Astrocyte of the hippocampus (primary cell): Measurements from ENCODE around the gene CANT1.

Source experiments
- DNase-seq: peaks from one replicate; pipeline ENCODE4 v3.0.0; 2011; ENCODE audit warnings: low read depth, low spot score

CANT1 gene

DNA sequence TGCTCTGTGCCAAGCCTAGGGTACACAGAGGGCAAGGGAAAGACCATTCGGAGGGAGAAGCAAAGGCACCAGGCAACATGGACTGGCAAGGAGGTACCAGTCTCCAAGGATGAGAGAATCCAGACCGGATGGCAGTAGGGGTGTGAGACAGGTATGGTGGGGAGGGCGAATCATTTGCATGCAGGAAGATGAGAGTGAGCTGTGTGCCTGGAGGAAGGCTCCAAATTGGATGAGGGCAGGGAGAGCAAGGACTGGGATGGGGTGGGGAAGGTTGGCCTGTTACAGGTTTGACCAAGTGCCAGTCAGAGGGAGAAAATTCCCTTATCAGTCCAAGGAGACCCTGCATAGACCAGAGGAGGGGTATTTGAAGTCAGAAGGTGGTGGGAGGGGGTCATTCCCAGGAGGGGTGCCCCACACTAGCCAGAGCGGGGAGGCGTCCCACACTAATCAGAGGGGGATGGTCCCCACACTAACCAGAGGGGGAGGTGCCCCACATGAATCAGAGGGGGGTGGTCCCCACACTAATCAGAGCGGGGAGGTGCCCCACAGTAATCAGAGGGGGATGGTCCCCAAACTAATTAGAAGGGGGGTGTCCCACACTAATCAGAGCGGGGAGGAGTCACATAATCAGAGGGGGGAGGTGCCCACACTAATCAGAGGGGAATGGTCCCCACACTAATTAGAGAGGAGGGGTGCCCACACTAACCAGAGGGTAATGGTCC, 737 bp downstream of the CANT1 start:
- DNase-seq, result no peak

DNA sequence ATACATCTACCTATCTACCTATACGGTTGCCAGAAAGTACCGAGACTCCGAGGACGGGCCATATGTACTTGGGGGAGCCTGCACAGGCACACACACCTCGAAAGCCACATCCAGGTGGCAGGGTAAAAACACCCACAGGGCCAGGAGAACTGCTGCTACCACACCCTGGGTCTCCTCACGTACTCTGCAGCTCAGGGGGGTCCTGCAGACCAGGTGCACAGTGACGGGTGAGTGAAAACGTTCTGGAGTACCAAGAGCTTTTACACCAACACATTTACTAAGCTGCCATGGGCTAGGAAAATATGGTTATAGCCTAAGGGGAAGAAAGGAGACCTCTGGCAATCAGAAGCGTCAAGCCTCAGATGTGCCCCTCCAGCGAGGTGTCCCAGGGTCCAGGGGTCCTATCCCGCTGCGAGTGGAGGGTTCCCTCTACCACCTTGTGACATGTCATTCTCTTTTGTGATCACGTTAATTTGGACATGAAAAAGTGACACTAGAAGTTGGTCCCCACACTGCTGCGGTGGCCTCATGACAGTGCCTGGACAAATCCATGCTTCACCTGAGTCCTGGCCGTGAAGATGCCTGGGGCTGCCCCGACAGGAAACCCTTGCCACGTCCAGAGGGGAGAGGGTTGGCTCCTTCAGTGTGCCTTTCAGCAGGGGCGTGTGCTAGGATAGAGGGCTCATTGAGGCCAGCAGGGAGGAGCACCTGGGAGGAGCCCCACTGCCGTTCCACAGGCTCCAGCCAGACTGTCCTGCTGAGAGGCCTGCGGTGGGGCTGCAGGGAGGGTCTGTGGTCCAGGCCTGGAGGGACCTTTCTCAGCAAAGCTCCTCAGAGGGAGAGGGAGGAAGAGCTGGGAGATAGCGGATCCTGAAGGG, 1.8 kb downstream of the CANT1 start:
- DNase-seq, result no peak

DNA sequence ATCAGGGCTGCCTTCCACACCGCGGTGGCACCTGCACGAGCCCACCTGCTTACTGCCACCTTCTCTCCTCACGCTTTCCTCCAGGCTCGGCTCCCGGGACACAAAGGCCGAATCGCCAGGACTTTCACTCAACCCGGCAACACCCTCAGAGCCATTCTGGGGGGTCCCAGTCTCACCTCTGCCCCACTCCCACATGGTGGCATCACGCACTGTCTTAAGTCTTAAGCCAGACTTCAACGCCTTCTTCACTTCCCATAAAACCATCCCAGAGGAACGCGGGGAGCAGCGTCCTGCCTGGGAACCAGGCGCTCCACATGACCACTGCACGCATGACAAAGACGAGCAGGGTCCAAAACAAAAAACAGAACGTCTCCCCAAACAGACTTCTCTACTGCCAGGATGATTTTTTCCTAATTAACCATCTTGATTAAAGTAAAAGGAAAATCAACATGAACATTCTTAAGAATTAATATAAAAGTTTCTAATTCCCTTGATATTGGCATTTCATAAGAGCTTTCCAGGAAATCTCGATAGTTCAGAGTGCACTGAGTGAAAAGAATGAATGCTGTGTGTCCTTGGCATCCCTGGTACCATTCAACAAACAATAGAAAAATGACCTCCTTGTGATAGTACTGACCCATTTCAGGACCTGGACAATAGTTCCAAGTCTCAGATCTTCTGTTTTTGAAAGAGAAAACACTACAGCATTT, 2.6 kb downstream of the CANT1 start:
- no peak for DNase-seq

DNA sequence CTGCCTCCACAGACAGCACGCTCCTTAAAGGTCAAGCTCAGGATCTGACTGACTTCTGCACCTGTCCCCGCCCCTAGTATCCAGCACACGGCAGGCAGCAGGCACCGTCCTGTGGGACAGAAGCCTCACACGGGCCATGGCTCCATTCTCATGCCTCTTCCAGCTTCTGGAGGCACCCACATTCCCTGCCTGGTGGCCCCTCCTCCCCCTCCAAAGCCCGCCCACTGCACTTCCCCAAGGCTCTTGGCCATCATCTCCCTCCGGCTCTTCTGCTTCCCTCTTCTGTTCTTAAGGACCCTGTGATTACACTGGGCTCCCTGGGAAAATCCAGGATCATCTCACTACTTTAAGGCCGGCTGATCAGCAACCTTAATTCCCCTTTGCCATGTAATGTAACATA, 3.5 kb downstream of the CANT1 start:
- no peak for DNase-seq

DNA sequence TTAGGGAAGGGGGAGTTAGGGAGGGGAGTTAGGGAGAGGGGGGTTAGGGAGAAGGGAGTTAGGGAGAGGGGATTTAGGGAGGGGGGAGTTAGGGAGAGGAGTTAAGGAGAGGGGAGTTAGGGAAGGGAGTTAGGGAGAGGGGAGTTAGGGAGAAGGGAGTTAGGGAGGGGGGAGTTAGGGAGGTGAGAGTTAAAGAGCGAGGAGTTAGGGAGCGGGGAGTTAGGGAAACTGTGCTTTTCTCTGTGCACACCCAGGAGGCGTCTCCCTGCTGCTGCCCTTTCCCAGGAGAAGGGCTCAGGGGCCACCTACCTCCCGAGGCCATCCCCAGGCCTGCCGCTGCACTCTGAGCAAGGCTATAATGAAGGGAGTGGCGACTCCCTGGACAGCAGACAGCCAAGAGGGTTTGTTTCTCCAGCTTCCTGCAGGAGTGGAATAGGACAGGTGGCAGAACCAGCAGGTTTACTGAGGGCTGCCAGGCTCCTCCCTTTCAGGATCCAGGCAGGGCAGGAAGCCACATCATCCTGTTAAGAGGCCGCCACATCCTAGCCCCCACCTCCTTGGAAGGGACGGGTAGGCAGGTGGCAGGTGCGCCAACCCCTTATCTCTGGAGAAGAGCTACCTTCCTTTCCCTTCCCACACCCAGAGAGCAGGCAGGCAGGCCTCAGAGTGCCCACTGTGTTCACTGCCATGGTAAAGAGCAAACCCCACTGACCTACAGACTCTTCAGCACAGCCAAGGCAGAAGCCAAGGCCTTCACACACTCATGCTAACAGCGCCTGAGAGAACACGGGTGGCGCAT, 4.3 kb downstream of the CANT1 start:
- DNase-seq, result no peak

DNA sequence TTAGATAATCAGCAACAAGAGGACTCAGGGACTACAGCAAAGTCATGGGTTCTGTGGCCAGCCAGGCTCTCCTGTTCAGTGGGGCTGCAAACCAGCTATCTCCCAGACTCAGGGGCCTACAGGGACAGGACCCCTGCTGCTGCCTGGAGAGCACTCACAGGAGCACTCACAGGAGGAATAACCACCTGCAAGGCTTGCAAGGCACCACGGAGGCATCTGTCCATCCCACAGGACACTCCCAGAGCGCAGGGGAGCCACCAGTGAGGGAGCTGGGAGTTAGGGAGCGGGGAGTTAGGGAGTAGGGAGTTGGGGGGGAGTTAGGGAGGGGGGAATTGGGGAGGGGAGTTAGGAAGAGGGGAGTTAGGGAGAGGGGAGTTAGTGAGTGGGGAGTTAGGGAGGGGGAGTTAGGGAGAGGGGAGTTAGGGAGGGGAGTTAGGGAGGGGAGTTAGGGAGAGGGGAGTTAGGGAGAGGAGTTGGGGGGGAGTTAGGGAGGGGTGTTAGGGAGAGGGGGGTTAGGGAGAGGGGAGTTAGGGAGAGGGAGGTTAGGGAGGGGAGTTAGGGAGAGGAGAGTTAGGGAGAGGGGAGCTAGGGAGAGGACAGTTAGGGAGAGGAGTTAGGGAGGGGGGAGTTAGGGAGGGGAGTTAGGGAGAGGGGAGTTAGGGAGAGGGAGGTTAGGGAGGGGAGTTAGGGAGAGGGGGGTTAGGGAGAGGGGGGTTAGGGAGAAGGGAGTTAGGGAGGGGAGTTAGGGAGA, 5.7 kb downstream of the CANT1 start:
- DNase-seq, result no peak

DNA sequence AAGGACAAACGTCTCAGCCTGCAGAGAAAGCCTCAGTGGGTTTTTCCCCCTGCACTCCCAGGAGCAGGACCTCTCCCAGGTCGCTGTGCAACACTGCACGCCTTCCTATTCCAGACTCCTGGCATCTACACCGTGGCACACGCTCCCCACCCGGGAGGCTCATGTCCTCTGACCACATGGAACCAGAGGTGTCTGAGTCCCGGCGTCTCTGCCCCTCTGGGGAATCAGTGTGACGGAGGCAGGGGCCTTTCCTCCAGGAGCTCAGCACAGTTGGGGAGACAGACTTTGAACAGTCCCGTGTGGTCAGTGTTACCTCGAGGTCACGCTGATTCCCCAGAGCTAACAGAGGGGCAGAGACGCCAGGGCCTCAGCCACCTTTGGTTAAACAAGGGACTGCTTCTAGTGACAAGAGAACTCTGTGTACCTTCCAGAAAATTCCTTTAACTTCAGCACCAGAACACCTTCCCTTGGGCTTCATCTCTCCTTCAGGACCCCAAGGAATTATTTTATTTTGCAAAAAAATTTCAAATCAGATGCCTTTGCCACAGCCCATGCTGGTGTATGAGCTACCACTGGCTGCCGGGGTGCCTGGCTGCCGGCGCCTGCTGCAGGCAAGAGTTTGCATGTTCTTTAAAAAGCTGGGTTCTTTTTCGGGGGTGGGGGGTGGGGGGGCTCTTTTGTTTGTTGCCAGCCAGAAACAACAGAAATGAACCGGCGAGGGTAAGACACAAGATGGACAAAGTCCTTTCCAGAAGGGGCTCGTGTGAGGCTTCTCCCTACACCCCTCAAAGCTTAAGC, 6.6 kb downstream of the CANT1 start:
- DNase-seq, result no peak

DNA sequence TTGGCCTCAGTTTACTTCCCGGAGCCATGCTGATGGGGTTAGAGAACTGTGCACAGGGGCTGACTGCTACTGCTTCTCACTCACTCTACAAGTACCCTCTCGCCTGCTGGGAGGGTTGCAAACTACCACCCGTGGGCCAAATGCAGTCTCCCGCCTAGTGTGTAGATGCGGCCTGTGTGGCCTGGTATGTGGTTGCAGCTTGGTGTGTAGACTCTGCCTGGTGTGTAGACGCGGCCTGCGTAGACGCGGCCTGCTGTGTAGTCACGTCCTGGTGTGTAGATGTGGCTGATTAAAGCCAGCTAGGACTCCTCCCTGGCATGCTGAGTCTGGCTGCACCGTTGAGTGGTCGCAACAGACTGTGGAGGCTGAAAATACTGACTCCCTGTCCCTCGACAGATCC, 7.3 kb downstream of the CANT1 start:
- DNase-seq, result no peak

DNA sequence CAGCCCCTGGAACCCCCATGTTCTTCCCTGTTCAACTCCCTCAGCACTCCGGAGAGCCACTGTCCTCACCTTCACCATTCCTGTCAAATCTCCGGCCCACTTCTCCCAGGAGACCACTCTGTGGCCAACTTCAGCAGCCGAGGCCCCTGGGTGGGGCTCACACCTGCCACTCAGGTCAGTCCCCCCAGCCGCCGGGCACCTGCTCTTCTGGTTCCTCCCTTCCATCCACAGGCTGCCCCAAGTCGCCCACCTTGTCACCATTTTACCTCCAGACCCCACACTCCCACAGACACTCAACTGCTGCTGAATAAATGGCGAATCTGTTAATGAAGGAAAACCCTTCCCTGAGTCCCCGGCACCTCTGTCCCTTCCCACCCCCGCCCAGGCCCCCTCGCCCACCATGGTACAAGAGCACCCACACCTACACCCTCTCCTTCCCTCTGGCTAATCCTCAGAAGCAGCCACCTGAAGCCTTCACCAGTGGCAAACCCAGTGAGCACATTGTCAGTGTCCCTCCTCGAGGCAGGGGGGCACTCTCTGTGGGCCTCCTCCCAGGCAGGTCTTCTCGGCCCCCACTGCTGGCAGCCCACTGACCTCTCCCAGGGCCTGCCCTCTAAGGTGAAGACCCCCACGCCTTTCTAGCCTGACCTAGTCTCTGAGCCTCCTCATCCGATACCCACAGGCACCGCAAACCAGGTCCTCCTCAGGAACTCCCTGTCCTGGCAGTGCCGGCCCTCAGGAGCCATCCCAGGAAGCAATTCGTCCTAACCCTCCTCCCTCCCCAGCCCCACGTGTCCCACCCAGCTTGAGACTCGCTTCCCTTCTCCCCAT, 8.2 kb downstream of the CANT1 start:
- no peak for DNase-seq

DNA sequence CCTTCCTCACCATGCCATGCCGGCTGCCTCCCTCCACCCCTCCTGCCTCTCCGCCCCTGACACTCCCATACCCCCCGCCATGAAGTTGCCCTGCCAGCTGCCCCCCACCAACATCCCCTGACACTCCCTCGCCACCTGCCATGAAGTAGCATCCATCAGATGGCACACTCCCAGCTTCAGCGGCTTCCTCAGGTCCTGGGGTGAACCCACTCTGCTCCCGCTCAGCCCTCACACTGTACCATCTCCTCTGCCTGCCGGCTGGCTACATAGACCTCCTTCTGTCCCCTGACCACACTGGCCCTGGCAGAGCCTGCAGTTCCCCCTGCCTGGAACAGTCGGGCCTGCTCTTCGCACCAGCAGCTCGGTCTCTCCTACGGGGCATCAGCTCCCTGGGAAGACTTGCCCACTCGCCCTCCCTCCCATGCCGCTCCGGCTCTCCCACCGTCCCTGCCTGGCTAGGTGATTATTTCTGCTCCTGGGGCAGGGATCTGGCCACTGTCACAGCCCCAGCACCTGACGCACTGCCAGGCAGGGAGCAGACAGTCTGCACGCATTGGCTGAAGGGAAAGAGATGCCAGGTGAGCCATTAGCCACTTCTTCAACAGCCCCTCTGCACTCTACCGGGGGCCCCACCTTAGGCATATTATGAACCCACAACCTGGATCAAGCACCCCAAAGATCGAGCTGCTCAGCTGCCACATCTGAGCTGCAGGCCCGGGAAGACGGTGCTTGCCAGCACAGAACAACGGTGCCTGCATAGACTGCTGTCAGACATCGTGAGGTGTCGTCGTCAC, 9.0 kb downstream of the CANT1 start:
- DNase-seq, result no peak

DNA sequence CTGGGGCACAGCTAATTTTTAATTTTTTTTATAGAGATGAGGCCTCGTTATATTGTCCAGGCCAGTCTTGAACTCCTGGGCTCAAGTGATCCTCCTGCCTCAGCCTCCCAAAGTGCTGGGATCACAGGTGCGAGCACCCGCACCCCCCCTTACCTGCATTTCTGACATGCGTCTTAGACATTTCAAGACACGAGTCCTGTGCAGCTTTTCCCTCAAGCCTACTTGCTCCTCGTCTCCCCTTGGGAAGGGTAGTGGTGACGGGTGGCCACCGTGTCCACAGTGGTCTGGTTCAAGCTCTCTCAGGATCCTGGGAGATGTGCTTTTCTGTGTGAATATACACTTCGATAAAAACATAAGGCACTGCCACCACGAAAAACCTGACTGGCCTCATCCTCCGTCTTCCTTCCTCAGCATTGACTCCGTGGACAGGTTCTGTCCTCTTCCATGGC, 9.6 kb downstream of the CANT1 start:
- DNase-seq, result no peak

DNA sequence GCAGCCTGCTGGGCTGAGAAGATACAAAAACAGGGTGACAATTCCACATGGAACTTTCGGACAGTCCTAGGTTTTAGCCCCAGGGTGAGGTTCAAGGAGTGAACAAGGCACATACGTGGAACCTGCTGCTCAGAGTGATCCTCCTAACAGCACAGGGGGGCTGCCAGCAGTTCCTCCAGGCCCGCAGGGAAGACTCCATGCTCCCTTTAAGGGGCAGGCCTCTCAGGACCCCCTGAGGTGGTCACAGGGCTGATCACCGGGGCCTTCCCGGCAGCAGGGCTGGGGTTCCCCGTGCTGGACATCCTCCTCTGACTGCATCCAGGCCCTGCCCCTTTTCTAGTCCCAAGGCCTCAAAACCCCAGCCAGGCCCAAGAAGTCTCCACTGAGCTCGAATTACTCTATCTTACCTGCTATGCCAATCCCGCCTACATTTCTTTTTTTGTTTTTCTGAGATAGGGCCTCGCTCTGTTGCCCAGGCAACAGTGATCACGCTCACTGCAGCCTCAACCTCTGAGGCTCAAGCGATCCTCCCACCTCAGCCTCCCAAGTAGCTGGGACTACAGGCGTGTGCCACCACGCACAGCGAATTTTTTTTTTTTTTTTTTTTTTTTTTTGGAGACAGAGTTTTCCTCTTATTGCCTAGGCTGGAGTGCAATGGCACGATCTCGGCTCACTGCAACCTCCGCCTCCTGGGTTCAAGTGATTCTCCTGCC, 10.4 kb downstream of the CANT1 start:
- DNase-seq, result no peak

DNA sequence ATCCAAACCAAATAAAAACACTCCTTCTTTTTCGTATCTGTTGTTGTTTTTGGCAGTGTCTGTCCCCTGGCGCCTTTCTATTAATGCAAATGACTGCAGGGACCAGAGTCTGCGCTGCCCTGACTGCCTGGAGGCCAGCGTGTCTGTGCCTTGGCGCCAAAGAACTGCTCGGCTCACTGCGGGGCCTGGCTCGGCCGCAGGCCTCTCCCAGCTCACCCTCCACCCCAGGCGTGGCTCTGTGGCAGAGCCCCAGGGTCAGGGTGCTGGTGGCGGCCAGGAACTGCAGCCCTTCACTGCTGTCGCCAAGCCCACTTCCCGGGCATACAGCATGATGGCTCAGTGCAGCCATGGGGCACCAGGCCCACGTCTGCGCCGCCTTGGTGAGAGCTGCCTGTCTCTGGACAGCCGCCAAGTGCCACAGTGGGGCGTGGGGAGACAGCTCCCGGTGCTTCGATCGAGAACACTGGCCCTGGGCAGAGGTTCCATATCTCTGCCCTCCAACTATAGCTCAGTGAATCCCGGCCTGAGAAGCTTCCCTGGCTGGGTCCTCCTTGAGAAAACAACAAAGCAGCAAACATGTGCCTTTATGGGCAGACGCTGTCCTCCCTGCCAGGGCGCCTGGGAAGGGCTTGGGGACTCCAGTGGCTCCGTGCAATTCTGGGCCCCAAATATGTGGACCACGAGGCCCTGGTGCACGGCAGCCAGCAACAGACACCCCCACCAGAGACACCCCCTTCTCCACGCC, 11.1 kb downstream of the CANT1 start:
- peak; percentile 72 for DNase-seq

DNA sequence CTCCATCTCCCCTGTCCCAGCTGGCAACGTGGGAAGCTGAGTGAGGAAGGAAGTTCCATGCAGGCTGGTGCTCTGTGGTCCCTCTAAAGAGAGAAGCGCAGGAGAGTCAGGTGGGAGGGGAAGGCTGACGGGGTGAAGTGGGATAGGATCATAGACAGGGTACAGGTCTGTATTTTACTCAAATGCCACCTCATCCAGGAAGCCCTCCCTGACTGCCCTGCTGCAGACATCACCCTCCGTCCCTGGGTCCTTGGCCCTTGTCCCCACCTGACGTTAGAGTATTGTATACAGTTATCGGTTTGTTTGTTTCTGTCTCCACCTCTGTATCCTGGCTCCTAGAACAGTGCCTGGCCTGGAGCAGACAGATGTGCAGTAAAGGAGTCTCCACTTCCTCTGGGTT, 11.7 kb downstream of the CANT1 start:
- no peak for DNase-seq

DNA sequence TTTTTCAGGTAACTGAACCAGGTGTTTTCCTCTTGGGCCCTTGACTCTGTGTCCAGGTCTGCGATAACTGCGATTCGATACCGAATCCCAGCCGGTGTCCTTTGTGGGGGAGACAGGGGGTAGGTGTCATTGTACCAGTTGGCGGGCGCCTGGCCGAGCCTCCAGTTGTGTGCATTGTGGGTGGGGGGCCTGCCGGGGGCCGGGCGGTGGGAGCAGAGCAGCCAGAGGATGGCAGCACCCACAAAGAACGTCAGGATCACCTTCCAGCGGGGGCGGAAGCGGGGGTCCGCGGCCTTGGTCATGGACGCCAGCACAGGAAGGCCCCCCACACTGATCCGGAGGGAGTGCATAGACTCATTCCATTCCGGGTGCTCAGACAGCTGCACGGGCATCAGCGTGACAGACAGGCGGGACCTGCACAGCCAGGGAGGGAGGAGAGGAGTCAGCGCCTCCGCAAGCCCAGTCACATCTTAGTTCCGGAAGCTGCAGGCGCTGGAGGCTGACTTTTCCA, 12.3 kb downstream of the CANT1 start:
- no peak for DNase-seq

DNA sequence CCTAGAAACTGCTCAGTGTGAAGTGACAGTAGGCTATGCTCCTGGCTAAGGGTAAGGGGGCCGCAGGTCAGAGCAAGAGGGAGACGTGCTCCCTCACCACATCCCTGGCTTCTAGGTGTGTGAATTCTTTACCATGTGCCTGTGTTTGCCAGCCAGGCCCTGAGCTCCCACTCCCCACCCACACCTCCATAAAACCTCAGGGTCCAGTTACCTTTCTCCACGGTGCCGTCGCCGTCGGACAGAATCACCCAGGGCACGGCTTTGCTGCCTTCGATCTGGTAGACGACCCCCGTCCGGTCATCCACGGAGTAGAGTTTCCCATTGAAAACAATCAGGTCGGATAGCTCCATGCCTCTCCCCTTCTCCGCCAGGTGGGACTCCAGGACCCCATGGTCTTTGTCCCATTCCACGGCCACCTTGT, 12.8 kb downstream of the CANT1 start:
- DNase-seq, result no peak
